Panc1 (cell line): Measurements from ENCODE around the gene SLC22A7. TPM values are rescaled to one million over a fixed set of nuclear protein-coding genes. Genes with fewer than 3 reads are reported as not detected.
A peak's percentile ranks its signal among the peaks of the same experiment; 100 is the strongest.

Source experiments
- ATAC-seq: fragments of 200-7000 bp; cut with Tn5 transposase; 2 replicates; pipeline ENCODE4 v1.9.1; 2020; ENCODE audit warnings: mild to moderate bottlenecking, moderate library complexity
- Bru-seq: library from RNA; stranded (reverse); fragments of 400-500 nt; gene quantifications from one replicate; lab custom pipeline; 2021; lab: Mats Ljungman, UMichigan
- BruChase-seq, 2 experiments: library from RNA; stranded (reverse); fragments of 400-500 nt; gene quantifications; one replicate each; lab custom pipeline; 2021; lab: Mats Ljungman, UMichigan
- BruUV-seq: library from RNA; stranded (reverse); fragments of 400-500 nt; replicated peaks from 2 replicates; lab custom pipeline; 2021; lab: Mats Ljungman, UMichigan
- CTCF ChIA-PET: fragments of 300-600 bp; sonication (Branson Sonifier 250); formaldehyde crosslinking; loops from one replicate; lab custom pipeline; 2022; ENCODE audit warnings: antibody characterized with exemption; lab: Charles Lee
- POLR2A ChIA-PET: fragments of 300-600 bp; sonication (Branson Sonifier 250); formaldehyde crosslinking; loops from one replicate; lab custom pipeline; 2022; ENCODE audit warnings: antibody characterized with exemption; lab: Charles Lee
- DNase-seq: peaks from one replicate; pipeline ENCODE4 v3.0.0-alpha.2; 2010; ENCODE audit warnings: low read depth, low spot score
- H3K27ac ChIP-seq: 2 replicates; pipeline ENCODE4 v1.5.1; 2011; ENCODE audit warnings: mild to moderate bottlenecking, low read length, inconsistent platforms
- H3K27me3 ChIP-seq: fragments of 200-500 bp; sonication (Bioruptor generic); 2 replicates; pipeline ENCODE4 v1.6.0; 2014; ENCODE audit warnings: low read length, inconsistent platforms; ENCODE audit not compliant: control insufficient read depth, insufficient read depth
- H3K36me3 ChIP-seq: fragments of 200-500 bp; sonication (Bioruptor generic); 2 replicates; pipeline ENCODE4 v1.5.1; 2014; ENCODE audit warnings: inconsistent platforms, mild to moderate bottlenecking, low read length, moderate library complexity; ENCODE audit not compliant: control insufficient read depth, insufficient read depth
- H3K4me1 ChIP-seq: 2 replicates; pipeline ENCODE4 v1.5.1; 2011; ENCODE audit warnings: inconsistent platforms, mild to moderate bottlenecking, low read length, moderate library complexity; ENCODE audit not compliant: control insufficient read depth, insufficient read depth
- H3K4me3 ChIP-seq, 2 experiments: 2 replicates each; pipeline ENCODE4 v1.5.1; 2011 to 2012; ENCODE audit warnings: low read depth in 2 of 2, low read length in 2 of 2, mild to moderate bottlenecking in 2 of 2, inconsistent platforms in 1 of 2, moderate library complexity in 1 of 2
- H3K9me3 ChIP-seq: fragments of 200-500 bp; sonication (Bioruptor generic); 2 replicates; pipeline ENCODE4 v1.5.1; 2014; ENCODE audit warnings: low read depth, mild to moderate bottlenecking, inconsistent platforms, low read length, moderate library complexity; ENCODE audit not compliant: control insufficient read depth, insufficient read depth
- CTCF ChIP-seq: fragments of 450-650 bp; IDR thresholded peaks from 2 replicates; pipeline ENCODE4 v1.5.1; 2017; ENCODE audit warnings: mild to moderate bottlenecking
- POLR2AphosphoS5 ChIP-seq: IDR thresholded peaks from 2 replicates; pipeline ENCODE4 v1.6.1; 2012; ENCODE audit warnings: mild to moderate bottlenecking, low read depth, low read length, moderate library complexity
- SIN3A ChIP-seq: IDR thresholded peaks from 2 replicates; pipeline ENCODE4 v1.6.1; 2012; ENCODE audit warnings: low read depth, mild to moderate bottlenecking, low read length, moderate library complexity, borderline replicate concordance; ENCODE audit not compliant: insufficient read depth
- TCF7L2 ChIP-seq: IDR thresholded peaks from 2 replicates; pipeline ENCODE4 v1.6.1; 2011; ENCODE audit warnings: mild to moderate bottlenecking, low read depth, low read length, inconsistent platforms
- in situ Hi-C: cut with HindIII; loops from 2 replicates; pipeline ENCODE4 v1.10.0; 2016; ENCODE audit warnings: low sequenced_read_pairs, low pct_unique_long_range_greater_than_20kb
- intact Hi-C: fragments of 100-400 bp; cut with micrococcal nuclease; formaldehyde crosslinking; loops from one replicate; pipeline ENCODE4 v1.10.0; 2022; ENCODE audit not compliant: unreplicated experiment
- long read RNA-seq: library from polyadenylated mRNA; unstranded; transcript quantifications from one replicate; pipeline ENCODE4 v2.0.0, GENCODE V29; 2021; ENCODE audit not compliant: unreplicated experiment
- polyA plus RNA-seq: library from polyadenylated mRNA; unstranded; fragments of >200 nt; gene quantifications from one replicate; pipeline ENCODE4 v1.2.1, GENCODE V29; 2012; ENCODE audit warnings: missing spikeins; ENCODE audit not compliant: insufficient read length
- total RNA-seq: library from RNA; stranded (reverse); gene quantifications from one replicate; pipeline ENCODE4 v1.2.1, GENCODE V29; 2021; ENCODE audit not compliant: unreplicated experiment
- TF ChIP-seq, protein P1 (sequence below), 2 experiments: IDR thresholded peaks; 2 replicates each; pipeline ENCODE4 v1.6.1; 2011 to 2012; ENCODE audit warnings: low read depth in 2 of 2, control low read depth in 1 of 2, low read length in 1 of 2, mild to moderate bottlenecking in 1 of 2, moderate library complexity in 1 of 2; ENCODE audit not compliant: insufficient read depth in 1 of 2

Gene SLC22A7
- not detected for total RNA-seq
- not detected for polyA plus RNA-seq
- Bru-seq, nascent RNA = percentile 9 among the genes with signal in this experiment
- BruChase-seq, experiment 1, labeled RNA remaining after a 2-hour chase = percentile 9 among the genes with signal in this experiment
- BruChase-seq, experiment 2, labeled RNA remaining after a 6-hour chase = not detected
- long read RNA-seq = 0 reads

GRCh38 chr6:43297644-43298564, at the start of gene SLC22A7:
TSS of gene SLC22A7 (plus strand) at chr6:43298260. CDS start at chr6:43298359, 99 bp downstream.
- no TSS peak for BruUV-seq
- H3K4me1 ChIP-seq = no peaks in the 10 kb centered on the region
- in situ Hi-C loops = no loop called here
- DNase-seq (no peak), ATAC-seq (no peak)
- no peak within 1 kb of the TSS for H3K4me3 ChIP-seq
- no peaks in the 10 kb centered on the region for H3K27me3 ChIP-seq
- TF ChIP-seq, protein P1, sequence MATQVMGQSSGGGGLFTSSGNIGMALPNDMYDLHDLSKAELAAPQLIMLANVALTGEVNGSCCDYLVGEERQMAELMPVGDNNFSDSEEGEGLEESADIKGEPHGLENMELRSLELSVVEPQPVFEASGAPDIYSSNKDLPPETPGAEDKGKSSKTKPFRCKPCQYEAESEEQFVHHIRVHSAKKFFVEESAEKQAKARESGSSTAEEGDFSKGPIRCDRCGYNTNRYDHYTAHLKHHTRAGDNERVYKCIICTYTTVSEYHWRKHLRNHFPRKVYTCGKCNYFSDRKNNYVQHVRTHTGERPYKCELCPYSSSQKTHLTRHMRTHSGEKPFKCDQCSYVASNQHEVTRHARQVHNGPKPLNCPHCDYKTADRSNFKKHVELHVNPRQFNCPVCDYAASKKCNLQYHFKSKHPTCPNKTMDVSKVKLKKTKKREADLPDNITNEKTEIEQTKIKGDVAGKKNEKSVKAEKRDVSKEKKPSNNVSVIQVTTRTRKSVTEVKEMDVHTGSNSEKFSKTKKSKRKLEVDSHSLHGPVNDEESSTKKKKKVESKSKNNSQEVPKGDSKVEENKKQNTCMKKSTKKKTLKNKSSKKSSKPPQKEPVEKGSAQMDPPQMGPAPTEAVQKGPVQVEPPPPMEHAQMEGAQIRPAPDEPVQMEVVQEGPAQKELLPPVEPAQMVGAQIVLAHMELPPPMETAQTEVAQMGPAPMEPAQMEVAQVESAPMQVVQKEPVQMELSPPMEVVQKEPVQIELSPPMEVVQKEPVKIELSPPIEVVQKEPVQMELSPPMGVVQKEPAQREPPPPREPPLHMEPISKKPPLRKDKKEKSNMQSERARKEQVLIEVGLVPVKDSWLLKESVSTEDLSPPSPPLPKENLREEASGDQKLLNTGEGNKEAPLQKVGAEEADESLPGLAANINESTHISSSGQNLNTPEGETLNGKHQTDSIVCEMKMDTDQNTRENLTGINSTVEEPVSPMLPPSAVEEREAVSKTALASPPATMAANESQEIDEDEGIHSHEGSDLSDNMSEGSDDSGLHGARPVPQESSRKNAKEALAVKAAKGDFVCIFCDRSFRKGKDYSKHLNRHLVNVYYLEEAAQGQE (IDR thresholded peaks at IDR 0.05; ENCODE audit: insufficient read depth in 1 of 2, low read depth in 2 of 2, low read length in 1 of 2) = no peak
- no peak for TF ChIP-seq POLR2AphosphoS5
- TF ChIP-seq TCF7L2 = no peak
- TF ChIP-seq SIN3A = no peak
- TF ChIP-seq CTCF = no peak
- ChIA-PET CTCF (interaction anchor here (0.7 kb wide), 1 partner anchor 10 kb away, joined by 3 read pairs; no protein-coding TSS in a partner anchor), POLR2A (interaction anchor here (1.0 kb wide), 1 partner anchor 20 kb away, joined by 3 read pairs; no protein-coding TSS in a partner anchor)
- H3K27ac ChIP-seq = no peak within 1 kb of the TSS
- H3K9me3 ChIP-seq = no peaks in the 10 kb centered on the region
- intact Hi-C loops = no loop called here
- no peaks in the 10 kb centered on the region for H3K36me3 ChIP-seq

DNA sequence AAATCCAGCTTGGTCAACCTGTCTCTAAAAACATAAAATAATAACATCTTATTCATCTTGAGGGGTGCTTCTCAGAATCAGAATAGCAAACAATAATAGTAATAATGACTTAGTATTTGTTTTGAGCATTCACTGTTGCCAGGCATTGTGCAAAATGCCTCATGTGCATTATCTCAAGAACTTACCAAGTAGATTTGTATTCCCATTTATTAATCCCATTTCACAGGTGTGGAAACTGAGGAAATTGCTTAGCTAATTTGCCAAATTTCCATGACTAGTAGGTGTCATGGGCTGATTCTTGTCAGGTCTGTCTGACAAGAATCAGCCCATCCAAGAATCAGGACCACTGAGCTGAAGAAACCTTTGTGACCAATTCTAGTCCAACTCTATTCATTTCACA, 49.3 kb upstream of the SLC22A7 start:
- no TSS peak for BruUV-seq
- ChIA-PET POLR2A (no interaction called here), CTCF (no interaction called here)
- H3K27ac ChIP-seq = no peak overlapping the region
- H3K36me3 ChIP-seq = no peaks in the 10 kb centered on the region
- DNase-seq (no peak), ATAC-seq (no peak)
- no peak overlapping the region for H3K4me3 ChIP-seq
- TF ChIP-seq POLR2AphosphoS5 (no peak), TCF7L2 (no peak), SIN3A (no peak), CTCF (no peak)
- TF ChIP-seq, protein P1 (IDR thresholded peaks at IDR 0.05; ENCODE audit: insufficient read depth in 1 of 2, low read depth in 2 of 2, low read length in 1 of 2) = no peak
- no peaks in the 10 kb centered on the region for H3K9me3 ChIP-seq
- H3K4me1 ChIP-seq = peaks cover 9% of the 10 kb centered on the region
- in situ Hi-C loops (no loop called here), intact Hi-C loops (no loop called here)
- peaks cover 14% of the 10 kb centered on the region for H3K27me3 ChIP-seq
